Prostate gland (tissue), 2 donors: ENCODE measurements around the gene CA9.

ENCODE experiments used
- POLR2A ChIP-seq: fragments of 450-650 bp; IDR thresholded peaks from one replicate; pipeline ENCODE4 v1.6.1; 2016; ENCODE audit warnings: antibody characterized with exemption, mild to moderate bottlenecking
- TF ChIP-seq, protein P1 (sequence below), 4 experiments: fragments of 200-600 bp in 2 of 4; fragments of 450-650 bp in 2 of 4; sonication (generic) in 2 of 4; IDR thresholded peaks; 1 replicate in 3 of 4; 2 replicates in 1 of 4; pipeline ENCODE4 v1.5.1; 2016 to 2019; ENCODE audit warnings: antibody characterized with exemption in 4 of 4, mild to moderate bottlenecking in 2 of 4, moderate library complexity in 2 of 4

DNA sequence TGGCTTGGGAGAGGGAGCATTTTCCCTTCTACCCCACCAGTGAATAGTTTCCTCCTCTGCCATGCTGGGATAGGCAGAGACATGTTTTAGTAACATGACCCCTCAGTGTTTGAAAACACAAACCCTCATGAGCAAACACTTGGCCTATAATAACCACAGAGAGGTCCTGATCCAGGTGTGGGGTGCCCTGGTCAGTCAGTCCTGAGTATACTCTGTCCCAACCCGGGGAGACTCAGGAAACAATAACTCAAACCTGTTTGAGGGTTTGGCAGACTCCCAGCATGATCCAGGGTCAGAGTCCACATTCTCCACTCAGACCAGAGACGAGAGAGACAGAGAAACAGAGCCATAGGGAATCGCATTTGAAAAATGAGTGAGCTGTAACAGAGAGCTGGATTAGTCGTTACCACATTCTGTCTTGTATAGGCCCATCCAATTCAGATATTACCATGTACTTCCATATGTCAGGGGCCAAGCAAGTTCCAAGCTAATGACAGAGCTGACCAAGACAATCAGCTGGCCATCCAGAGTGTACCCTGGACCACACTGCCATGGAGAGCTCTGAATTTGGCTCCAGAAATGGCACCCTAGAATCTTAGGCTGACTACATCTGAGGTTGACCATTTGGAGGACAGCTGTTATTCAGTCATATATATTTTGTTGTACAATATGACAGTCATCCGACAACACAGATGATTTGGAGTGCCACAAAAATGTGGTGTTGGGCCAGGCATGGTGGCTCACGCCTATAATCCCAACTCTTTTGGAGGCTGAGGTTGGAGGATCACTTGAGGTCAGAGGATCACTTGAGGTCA lies 4.2 kb upstream of the CA9 start:
- TF ChIP-seq, protein P1, sequence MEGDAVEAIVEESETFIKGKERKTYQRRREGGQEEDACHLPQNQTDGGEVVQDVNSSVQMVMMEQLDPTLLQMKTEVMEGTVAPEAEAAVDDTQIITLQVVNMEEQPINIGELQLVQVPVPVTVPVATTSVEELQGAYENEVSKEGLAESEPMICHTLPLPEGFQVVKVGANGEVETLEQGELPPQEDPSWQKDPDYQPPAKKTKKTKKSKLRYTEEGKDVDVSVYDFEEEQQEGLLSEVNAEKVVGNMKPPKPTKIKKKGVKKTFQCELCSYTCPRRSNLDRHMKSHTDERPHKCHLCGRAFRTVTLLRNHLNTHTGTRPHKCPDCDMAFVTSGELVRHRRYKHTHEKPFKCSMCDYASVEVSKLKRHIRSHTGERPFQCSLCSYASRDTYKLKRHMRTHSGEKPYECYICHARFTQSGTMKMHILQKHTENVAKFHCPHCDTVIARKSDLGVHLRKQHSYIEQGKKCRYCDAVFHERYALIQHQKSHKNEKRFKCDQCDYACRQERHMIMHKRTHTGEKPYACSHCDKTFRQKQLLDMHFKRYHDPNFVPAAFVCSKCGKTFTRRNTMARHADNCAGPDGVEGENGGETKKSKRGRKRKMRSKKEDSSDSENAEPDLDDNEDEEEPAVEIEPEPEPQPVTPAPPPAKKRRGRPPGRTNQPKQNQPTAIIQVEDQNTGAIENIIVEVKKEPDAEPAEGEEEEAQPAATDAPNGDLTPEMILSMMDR (IDR thresholded peaks at IDR 0.05) = no peak
- no peak for TF ChIP-seq POLR2A
